MG63 (cell line): ENCODE data around the gene CXCL1. TPM values are rescaled to one million over a fixed set of nuclear protein-coding genes. Genes with fewer than 3 reads are reported as not detected.

Source experiments
- DNase-seq: peaks from one replicate; pipeline ENCODE4 v3.0.0-alpha.2; 2020
- H3K27me3 ChIP-seq: fragments of 250-450 bp; sonication (Bioruptor Pico); 2 replicates; pipeline ENCODE4 v1.5.1; 2020; ENCODE audit warnings: mild to moderate bottlenecking, moderate library complexity
- H3K36me3 ChIP-seq: fragments of 250-450 bp; sonication (Bioruptor Pico); 2 replicates; pipeline ENCODE4 v1.5.1; 2020; ENCODE audit warnings: mild to moderate bottlenecking, moderate library complexity
- H3K4me3 ChIP-seq: fragments of 250-450 bp; sonication (Bioruptor Pico); 2 replicates; pipeline ENCODE4 v1.5.1; 2020; ENCODE audit warnings: mild to moderate bottlenecking, moderate library complexity
- H3K9me3 ChIP-seq: fragments of 250-450 bp; sonication (Bioruptor Pico); 2 replicates; pipeline ENCODE4 v1.5.1; 2020; ENCODE audit warnings: mild to moderate bottlenecking, moderate library complexity
- total RNA-seq: library from RNA; depleted of rRNA; stranded (reverse); fragments of >200 nt; shearing (Covaris generic); gene quantifications from 2 replicates; pipeline ENCODE4 v1.2.3, GENCODE V29; 2014; ENCODE audit warnings: low replicate concordance

Gene CXCL1
- total RNA-seq, 1 experiment from 2014 or later = 2.5 TPM

GRCh38 chr4:73844806-73845205, 24.4 kb upstream of the CXCL1 start:
- Histone ChIP-seq H3K36me3 (no peaks in the 10 kb centered on the region), H3K4me3 (no peak overlapping the region), H3K27me3 (no peaks in the 10 kb centered on the region), H3K9me3 (no peaks in the 10 kb centered on the region)
- DNase-seq = no peak

GRCh38 chr4:73847526-73848182, 21.5 kb upstream of the CXCL1 start:
- H3K9me3 ChIP-seq = no peaks in the 10 kb centered on the region
- no peak for DNase-seq
- no peak overlapping the region for H3K4me3 ChIP-seq
- no peaks in the 10 kb centered on the region for H3K36me3 ChIP-seq
- H3K27me3 ChIP-seq = no peaks in the 10 kb centered on the region

- H3K36me3 ChIP-seq = no peaks in the 10 kb centered on the region
- H3K27me3 ChIP-seq = no peaks in the 10 kb centered on the region
- H3K4me3 ChIP-seq = no peak overlapping the region
- no peaks in the 10 kb centered on the region for H3K9me3 ChIP-seq
- DNase-seq = no peak
These were observed 20.9 kb upstream of the CXCL1 start for GRCh38 chr4:73848183-73848777.

- Histone ChIP-seq H3K36me3 (no peaks in the 10 kb centered on the region), H3K4me3 (no peak overlapping the region), H3K27me3 (no peaks in the 10 kb centered on the region), H3K9me3 (no peaks in the 10 kb centered on the region)
- DNase-seq = no peak
These were observed 18.8 kb upstream of the CXCL1 start for GRCh38 chr4:73850261-73850970.

DNA sequence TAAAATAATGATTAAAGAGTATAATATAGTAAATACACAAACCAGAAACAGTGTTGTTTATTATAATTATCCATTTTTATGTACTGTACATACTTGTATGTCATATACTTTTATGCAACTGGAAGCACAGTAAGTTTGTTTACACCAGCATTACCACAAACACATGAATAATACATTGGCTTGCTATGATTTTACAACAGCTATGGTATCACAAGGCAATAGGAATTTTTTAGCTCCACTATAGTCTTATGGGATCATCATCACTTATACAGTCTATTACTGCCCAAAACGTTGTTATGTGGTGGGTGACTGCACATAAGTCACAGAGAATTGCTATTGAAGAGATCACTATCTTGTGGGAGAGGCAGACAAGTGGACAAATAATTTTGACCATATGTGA, 17.9 kb upstream of the CXCL1 start:
- DNase-seq = no peak
- Histone ChIP-seq H3K36me3 (no peaks in the 10 kb centered on the region), H3K27me3 (no peaks in the 10 kb centered on the region), H3K9me3 (no peaks in the 10 kb centered on the region), H3K4me3 (no peak overlapping the region)

DNA sequence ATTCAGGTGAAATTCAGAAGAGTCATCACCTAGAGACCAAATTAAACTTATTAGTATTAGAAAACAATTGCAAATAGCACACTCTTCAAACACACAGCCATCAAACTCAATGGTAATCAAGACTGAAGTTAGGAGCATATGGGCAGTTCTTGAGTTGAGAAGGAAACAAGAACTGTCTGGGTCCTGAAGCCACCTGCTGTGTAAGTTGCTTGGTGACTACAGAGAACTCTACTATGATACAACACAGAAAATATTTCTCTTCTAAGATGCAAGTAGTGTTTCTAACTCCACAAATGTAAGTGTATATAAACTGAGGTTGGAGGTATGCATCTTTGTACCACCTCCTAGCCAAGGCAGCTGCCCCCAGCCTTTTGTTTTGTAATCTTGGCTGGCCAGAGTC, 16.4 kb upstream of the CXCL1 start:
- H3K9me3 ChIP-seq = peaks cover 1% of the 10 kb centered on the region
- no peak for DNase-seq
- H3K4me3 ChIP-seq = no peak overlapping the region
- no peaks in the 10 kb centered on the region for H3K36me3 ChIP-seq
- no peaks in the 10 kb centered on the region for H3K27me3 ChIP-seq

GRCh38 chr4:73853246-73853704, 15.9 kb upstream of the CXCL1 start, which contains the start of gene PF4V1:
TSS of gene PF4V1 (plus strand) at chr4:73853296. CDS start at chr4:73853363, 67 bp downstream.
- no peak within 1 kb of the TSS for H3K4me3 ChIP-seq
- H3K9me3 ChIP-seq = peaks cover 3% of the 10 kb centered on the region
- H3K36me3 ChIP-seq = no peaks in the 10 kb centered on the region
- no peaks in the 10 kb centered on the region for H3K27me3 ChIP-seq
- peak; percentile 23 for DNase-seq

GRCh38 chr4:73853718-73854473, 15.3 kb upstream of the CXCL1 start:
- no peaks in the 10 kb centered on the region for H3K36me3 ChIP-seq
- H3K27me3 ChIP-seq = no peaks in the 10 kb centered on the region
- no peak for DNase-seq
- H3K9me3 ChIP-seq = peaks cover 3% of the 10 kb centered on the region
- H3K4me3 ChIP-seq = no peak overlapping the region

DNA sequence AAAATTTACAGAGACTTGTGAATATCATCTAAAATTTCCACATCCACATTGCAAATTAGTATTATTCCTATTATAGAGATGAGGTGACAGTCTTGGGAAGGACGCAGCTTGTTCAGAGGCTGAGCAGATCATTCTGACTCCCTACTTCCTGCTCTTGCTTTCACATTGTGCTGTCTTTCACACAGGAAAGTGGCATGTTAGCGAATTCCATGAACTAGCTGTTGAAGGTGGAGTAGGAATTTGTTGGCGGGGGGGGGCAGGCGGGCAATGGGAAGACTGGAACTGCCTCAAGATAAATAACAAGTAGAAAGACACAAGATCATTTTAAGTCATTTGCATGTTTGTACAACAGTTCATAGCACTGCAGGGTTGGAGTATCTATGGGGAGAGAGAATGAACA, 13.8 kb upstream of the CXCL1 start:
- Histone ChIP-seq H3K9me3 (peaks cover 3% of the 10 kb centered on the region), H3K4me3 (no peak overlapping the region), H3K27me3 (no peaks in the 10 kb centered on the region), H3K36me3 (no peaks in the 10 kb centered on the region)
- no peak for DNase-seq

DNA sequence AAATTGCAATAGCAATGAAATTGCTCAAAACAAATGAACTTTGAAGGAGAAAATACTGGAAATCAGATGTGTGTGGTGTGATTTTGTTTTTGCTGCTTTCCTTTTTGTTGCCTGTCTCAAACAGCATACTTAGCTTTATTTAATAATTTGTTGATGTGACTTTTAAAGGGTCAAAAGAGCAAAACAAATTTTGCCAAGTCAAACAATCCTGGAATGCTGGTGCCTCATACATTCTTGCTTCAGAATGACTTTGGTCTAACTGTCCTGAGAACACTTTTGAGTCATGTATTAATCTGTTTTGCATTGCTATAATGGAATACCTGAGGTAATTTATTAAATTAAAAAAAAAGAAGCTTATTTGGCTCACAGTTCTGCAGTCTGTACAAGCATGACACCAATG, 12.7 kb upstream of the CXCL1 start:
- DNase-seq = no peak

DNA sequence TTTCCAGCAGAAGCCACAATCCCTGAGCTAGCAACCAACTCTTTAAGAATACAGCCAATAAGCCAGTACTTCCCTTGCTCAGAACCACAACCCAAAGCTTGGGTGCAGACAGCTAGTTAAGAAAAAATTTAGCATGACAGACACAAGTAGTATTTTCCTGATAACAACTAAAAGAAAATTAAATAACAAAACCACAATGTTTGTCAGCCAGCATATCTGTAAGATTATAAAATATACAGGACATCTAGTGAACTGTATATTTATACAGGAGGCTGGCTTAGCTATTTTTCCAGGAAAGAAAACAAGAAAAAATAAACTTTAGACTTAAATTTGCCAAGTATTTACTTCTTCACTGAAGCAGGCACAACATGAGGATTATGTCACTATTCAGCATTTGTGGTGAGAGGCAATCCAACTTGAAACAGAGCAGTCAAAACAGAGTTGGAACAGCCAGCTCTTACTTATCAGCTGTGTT, 9.5 kb upstream of the CXCL1 start:
- H3K27me3 ChIP-seq = no peaks in the 10 kb centered on the region
- peaks cover 3% of the 10 kb centered on the region for H3K9me3 ChIP-seq
- H3K4me3 ChIP-seq = no peak overlapping the region
- H3K36me3 ChIP-seq = no peaks in the 10 kb centered on the region
- peak; percentile 48 for DNase-seq

More for the DNA sequence above, 12.7 kb upstream of the CXCL1 start:
- no peaks in the 10 kb centered on the region for H3K36me3 ChIP-seq
- peaks cover 3% of the 10 kb centered on the region for H3K9me3 ChIP-seq
- no peaks in the 10 kb centered on the region for H3K27me3 ChIP-seq
- no peak overlapping the region for H3K4me3 ChIP-seq

- Histone ChIP-seq H3K4me3 (no peak overlapping the region), H3K9me3 (peaks cover 3% of the 10 kb centered on the region), H3K27me3 (no peaks in the 10 kb centered on the region), H3K36me3 (no peaks in the 10 kb centered on the region)
- no peak for DNase-seq
These were observed 9.0 kb upstream of the CXCL1 start for GRCh38 chr4:73860181-73860580.

DNA sequence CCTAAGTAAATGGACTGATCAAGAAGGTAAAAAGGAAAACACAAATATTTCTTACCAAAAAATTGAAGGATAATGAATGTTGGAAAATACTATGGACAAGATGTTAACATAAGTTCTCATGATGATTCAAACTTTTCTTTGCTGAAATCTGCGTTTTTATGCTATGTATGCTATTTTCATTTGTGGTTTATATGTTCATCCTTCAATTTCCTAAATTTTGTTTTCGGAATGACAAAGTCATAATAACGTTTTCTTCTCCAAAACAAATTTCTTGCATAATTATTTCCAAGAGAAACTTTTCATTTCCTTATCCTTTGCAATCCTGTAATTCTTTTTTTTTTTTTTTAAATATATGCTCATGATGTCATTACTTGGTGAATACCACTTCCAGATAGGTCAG, 8.3 kb upstream of the CXCL1 start:
- Histone ChIP-seq H3K36me3 (no peaks in the 10 kb centered on the region), H3K9me3 (peaks cover 3% of the 10 kb centered on the region), H3K4me3 (no peak overlapping the region), H3K27me3 (no peaks in the 10 kb centered on the region)
- DNase-seq = no peak

- no peak for DNase-seq
- H3K27me3 ChIP-seq = no peaks in the 10 kb centered on the region
- H3K36me3 ChIP-seq = no peaks in the 10 kb centered on the region
These were observed 6.9 kb upstream of the CXCL1 start for GRCh38 chr4:73862322-73862721.

GRCh38 chr4:73864365-73864764, 4.8 kb upstream of the CXCL1 start:
- no peaks in the 10 kb centered on the region for H3K9me3 ChIP-seq
- H3K4me3 ChIP-seq = no peak overlapping the region

More at GRCh38 chr4:73862322-73862721, 6.9 kb upstream of the CXCL1 start:
- Histone ChIP-seq H3K9me3 (peaks cover 3% of the 10 kb centered on the region), H3K4me3 (no peak overlapping the region)

DNA sequence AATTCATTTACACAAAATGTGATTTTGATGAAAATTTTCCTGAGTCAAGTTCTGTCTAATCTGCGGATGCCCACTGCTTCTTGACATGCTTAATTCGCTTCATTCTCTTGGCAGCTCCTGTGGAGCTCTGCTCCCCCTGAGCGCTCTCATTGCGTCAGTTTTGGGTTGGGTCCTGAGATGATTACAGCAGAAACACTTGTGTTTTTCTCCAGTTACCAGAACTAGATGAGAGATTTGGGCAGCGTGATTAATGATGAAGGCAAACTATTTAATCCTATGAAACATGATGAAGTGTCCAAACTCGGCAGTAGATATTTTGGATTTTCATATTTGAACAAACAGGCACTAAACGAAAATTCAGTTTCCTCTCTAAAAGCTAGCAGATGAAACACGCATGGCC, 4.2 kb upstream of the CXCL1 start:
- Histone ChIP-seq H3K36me3 (no peaks in the 10 kb centered on the region), H3K9me3 (no peaks in the 10 kb centered on the region), H3K4me3 (no peak overlapping the region), H3K27me3 (no peaks in the 10 kb centered on the region)
- no peak for DNase-seq

More at GRCh38 chr4:73864365-73864764, 4.8 kb upstream of the CXCL1 start:
- DNase-seq = no peak
- Histone ChIP-seq H3K27me3 (no peaks in the 10 kb centered on the region), H3K36me3 (no peaks in the 10 kb centered on the region)
